IPS-20b (cell line): ENCODE results near the gene IGF2BP3.

Experiments used
- H3K27ac ChIP-seq: one replicate; pipeline ENCODE4 v1.5.1; 2013; ENCODE audit warnings: low read length
- H3K27me3 ChIP-seq: 2 replicates; pipeline ENCODE4 v1.6.1; 2013; ENCODE audit warnings: mild to moderate bottlenecking, low read length, inconsistent platforms; ENCODE audit not compliant: insufficient read depth
- H3K36me3 ChIP-seq: 2 replicates; pipeline ENCODE4 v1.6.1; 2013; ENCODE audit warnings: low read depth, mild to moderate bottlenecking, inconsistent platforms, low read length, moderate library complexity; ENCODE audit not compliant: insufficient read depth
- H3K4me1 ChIP-seq: 2 replicates; pipeline ENCODE4 v1.6.1; 2013; ENCODE audit warnings: mild to moderate bottlenecking, control low read depth, inconsistent platforms, low read length, moderate library complexity; ENCODE audit not compliant: insufficient read depth
- H3K4me3 ChIP-seq: 2 replicates; pipeline ENCODE4 v1.5.1; 2013; ENCODE audit warnings: mild to moderate bottlenecking, low read length, inconsistent platforms
- H3K9ac ChIP-seq: 2 replicates; pipeline ENCODE4 v1.6.1; 2013; ENCODE audit warnings: low read depth, mild to moderate bottlenecking, inconsistent platforms, low read length, moderate library complexity
- H3K9me3 ChIP-seq: 2 replicates; pipeline ENCODE4 v1.6.1; 2013; ENCODE audit warnings: mild to moderate bottlenecking, low read depth, low read length, inconsistent platforms; ENCODE audit not compliant: insufficient read depth

IGF2BP3 gene

GRCh38 chr7:23471106-23471859 is 992 bp upstream of the IGF2BP3 start:
- H3K9me3 ChIP-seq = no peaks in the 10 kb centered on the region
- H3K4me1 ChIP-seq = no peaks in the 10 kb centered on the region; the same call in 1 of the 2 replicates
- peak overlapping the region; percentile 95 for H3K9ac ChIP-seq
- peak overlapping the region; percentile 81 for H3K4me3 ChIP-seq
- H3K27ac ChIP-seq = peak overlapping the region; percentile 85
- H3K27me3 ChIP-seq = no peaks in the 10 kb centered on the region
- peaks cover 11% of the 10 kb centered on the region; the same call in 1 of the 2 replicates for H3K36me3 ChIP-seq

DNA sequence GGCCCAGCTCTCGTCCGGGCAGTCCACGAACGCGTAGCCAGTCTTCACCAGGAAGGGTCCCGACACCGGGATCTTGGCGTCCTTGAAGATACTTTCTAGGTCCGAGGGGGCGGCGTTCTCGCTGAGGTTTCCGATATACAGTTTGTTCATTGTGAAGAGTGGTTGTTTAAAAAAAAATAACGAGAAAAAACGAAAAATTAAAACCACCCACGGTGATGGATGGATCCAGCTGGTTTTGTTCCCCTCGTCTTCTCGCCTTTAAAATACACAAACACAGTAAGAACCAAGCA is 385 bp downstream of the IGF2BP3 start:
- Histone ChIP-seq H3K4me1 (peaks cover 8% of the 10 kb centered on the region; the same call in 1 of the 2 replicates), H3K4me3 (peak overlapping the region; percentile 81), H3K27me3 (no peaks in the 10 kb centered on the region), H3K9me3 (no peaks in the 10 kb centered on the region), H3K36me3 (peaks cover 11% of the 10 kb centered on the region; the same call in 1 of the 2 replicates), H3K27ac (peak overlapping the region; percentile 85), H3K9ac (peak overlapping the region; percentile 95)

- Histone ChIP-seq H3K9ac (peak overlapping the region; percentile 95), H3K4me1 (peaks cover 8% of the 10 kb centered on the region; the same call in 1 of the 2 replicates), H3K9me3 (no peaks in the 10 kb centered on the region), H3K36me3 (peaks cover 11% of the 10 kb centered on the region; the same call in 1 of the 2 replicates), H3K27ac (peak overlapping the region; percentile 85), H3K27me3 (no peaks in the 10 kb centered on the region), H3K4me3 (peak overlapping the region; percentile 81)
These were observed 936 bp downstream of the IGF2BP3 start for GRCh38 chr7:23469150-23469960.

- Histone ChIP-seq H3K4me3 (peak overlapping the region; percentile 81), H3K4me1 (peaks cover 15% of the 10 kb centered on the region), H3K27ac (no peak overlapping the region)
These were observed 1.7 kb downstream of the IGF2BP3 start for GRCh38 chr7:23468526-23469149.

DNA sequence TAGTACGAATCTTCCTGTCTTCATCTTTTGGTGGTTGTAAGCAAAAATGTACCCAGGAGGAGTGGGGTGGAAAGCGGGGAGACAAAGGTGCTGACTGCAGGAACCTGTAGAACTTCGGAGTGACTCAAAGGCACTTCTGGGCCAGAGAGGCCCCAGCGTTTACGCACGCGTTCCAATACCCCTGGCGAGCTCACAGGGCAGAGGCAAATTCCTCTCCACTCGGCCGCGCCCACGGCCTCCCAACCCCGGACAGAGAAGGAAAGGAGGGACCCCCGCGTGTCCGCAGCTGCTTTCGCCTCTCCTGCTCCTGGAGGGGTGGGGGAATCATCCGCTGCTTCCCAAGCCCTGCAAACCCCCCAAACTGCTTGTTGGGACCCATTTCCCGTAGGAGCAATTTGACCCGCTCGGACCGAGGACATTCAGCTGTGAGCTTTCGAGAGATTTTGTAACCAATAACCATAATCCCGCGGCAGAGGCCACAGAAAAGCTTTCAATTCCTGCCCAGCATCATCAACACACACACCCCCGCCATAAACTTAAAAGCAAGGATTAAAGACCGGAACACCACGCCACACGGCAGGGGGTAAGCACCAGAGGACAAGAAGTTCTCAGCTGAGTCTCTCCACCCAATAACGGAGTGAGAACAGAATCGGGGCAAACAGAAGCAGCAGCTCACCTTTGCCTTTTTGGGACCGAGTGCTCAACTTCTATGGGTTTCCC is 2.3 kb downstream of the IGF2BP3 start:
- no peaks in the 10 kb centered on the region for H3K27me3 ChIP-seq
- peaks cover 21% of the 10 kb centered on the region for H3K4me1 ChIP-seq
- no peaks in the 10 kb centered on the region for H3K9me3 ChIP-seq
- peaks cover 11% of the 10 kb centered on the region; the same call in 1 of the 2 replicates for H3K36me3 ChIP-seq
- peak overlapping the region; percentile 81 for H3K4me3 ChIP-seq
- H3K27ac ChIP-seq = peak overlapping the region; percentile 3
- H3K9ac ChIP-seq = peak overlapping the region; percentile 95

More at GRCh38 chr7:23468526-23469149, 1.7 kb downstream of the IGF2BP3 start:
- Histone ChIP-seq H3K9ac (peak overlapping the region; percentile 95), H3K27me3 (no peaks in the 10 kb centered on the region), H3K36me3 (peaks cover 11% of the 10 kb centered on the region; the same call in 1 of the 2 replicates), H3K9me3 (no peaks in the 10 kb centered on the region)

DNA sequence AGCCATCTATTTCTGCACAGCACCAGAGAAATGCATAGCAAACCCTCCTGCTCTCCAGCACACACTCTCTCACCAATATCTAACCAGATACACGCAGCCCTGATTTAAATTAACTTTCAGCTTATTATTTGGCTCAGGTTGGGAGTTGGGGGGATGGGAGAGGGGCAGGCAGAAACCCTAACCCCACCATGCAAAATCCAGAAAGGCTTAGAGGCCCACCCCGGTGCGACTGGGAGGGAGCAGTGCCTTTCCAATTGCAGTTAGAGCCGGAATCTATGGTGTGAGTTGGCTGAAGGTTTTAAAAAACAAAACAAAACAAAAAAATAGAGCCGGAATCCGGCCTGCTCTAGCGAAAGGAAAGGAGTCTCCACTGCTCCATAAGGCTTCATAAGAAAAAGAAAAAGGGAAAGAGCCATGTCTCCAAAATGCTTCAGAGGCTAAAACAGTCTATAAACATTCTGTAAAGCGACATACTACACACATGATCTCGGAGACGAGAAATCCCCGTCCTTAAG is 2.9 kb downstream of the IGF2BP3 start:
- Histone ChIP-seq H3K4me3 (peak overlapping the region; percentile 81), H3K4me1 (peaks cover 27% of the 10 kb centered on the region), H3K27me3 (no peaks in the 10 kb centered on the region), H3K36me3 (peaks cover 15% of the 10 kb centered on the region; the same call in 1 of the 2 replicates), H3K9me3 (no peaks in the 10 kb centered on the region), H3K9ac (peak overlapping the region; percentile 95), H3K27ac (peak overlapping the region; percentile 3)

DNA sequence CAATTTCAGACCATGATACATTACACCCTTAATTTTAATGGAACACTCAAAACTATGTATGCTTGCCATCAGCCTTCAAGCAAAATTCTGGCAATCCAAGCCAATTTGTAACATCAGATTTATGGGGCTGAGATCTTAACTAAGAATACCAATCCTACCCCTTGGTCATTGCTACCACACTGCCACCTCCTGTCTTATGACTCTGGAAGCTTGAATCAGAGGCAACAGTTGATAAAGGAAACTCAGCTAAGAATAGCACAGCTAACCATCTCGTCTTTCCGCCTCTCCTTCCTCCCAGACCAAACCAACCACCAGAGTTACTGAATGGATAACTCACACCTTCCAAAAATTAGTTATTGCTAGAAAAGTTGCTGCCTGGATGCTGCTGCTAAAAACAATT is 7.4 kb downstream of the IGF2BP3 start:
- peaks cover 49% of the 10 kb centered on the region for H3K36me3 ChIP-seq
- H3K27me3 ChIP-seq = no peaks in the 10 kb centered on the region
- H3K4me3 ChIP-seq = peak overlapping the region; percentile 81; the same call in 1 of the 2 replicates
- H3K9me3 ChIP-seq = no peaks in the 10 kb centered on the region
- peaks cover 42% of the 10 kb centered on the region for H3K4me1 ChIP-seq
- peak overlapping the region; percentile 29; the same call in 1 of the 2 replicates for H3K9ac ChIP-seq
- H3K27ac ChIP-seq = no peak overlapping the region

DNA sequence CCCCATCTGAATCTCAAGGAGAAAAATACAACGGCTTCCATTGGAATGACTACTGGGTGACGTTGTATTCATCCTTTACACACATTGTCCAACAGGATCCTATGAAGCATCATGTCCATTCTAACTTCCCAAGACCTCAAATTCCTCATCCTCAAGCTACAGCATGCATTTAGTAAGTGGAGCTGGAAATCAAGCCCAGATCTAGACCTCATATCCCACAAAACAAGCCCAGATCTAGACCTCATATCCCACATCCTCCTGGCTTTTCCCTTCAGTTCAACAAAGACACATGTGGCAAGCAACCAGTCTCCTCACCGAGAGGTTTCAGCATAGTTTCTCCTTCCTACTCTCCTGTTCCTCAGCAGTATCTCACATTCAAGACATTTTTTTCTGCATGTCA is 12.2 kb downstream of the IGF2BP3 start:
- H3K36me3 ChIP-seq = peaks cover 82% of the 10 kb centered on the region
- no peaks in the 10 kb centered on the region for H3K27me3 ChIP-seq
- H3K27ac ChIP-seq = no peak overlapping the region
- no peaks in the 10 kb centered on the region for H3K9me3 ChIP-seq
- no peak overlapping the region for H3K9ac ChIP-seq
- H3K4me3 ChIP-seq = no peak overlapping the region
- H3K4me1 ChIP-seq = peaks cover 38% of the 10 kb centered on the region

DNA sequence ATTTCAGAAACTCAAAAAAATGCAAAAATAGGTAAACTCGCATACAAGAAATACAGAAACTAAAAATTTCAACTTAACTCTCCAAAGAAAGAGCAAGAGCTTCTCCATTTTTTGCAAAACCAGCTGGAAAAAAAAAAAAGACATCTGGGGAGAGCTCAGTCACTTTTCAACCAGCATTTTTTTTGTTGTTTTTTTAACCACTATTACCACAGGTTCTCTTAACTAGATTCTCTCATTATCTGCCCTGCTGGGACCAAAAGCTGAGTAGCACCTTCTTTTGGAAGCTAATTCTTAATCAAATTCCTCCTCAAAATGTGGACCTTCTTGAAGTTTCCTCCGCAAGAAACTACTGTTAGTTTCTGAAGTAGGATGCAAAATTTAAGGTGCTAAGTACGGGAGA is 14.2 kb downstream of the IGF2BP3 start:
- Histone ChIP-seq H3K4me3 (no peak overlapping the region; the same call in 1 of the 2 replicates), H3K9ac (no peak overlapping the region), H3K4me1 (peaks cover 22% of the 10 kb centered on the region), H3K27me3 (no peaks in the 10 kb centered on the region), H3K27ac (no peak overlapping the region), H3K36me3 (peaks cover 70% of the 10 kb centered on the region), H3K9me3 (no peaks in the 10 kb centered on the region)

DNA sequence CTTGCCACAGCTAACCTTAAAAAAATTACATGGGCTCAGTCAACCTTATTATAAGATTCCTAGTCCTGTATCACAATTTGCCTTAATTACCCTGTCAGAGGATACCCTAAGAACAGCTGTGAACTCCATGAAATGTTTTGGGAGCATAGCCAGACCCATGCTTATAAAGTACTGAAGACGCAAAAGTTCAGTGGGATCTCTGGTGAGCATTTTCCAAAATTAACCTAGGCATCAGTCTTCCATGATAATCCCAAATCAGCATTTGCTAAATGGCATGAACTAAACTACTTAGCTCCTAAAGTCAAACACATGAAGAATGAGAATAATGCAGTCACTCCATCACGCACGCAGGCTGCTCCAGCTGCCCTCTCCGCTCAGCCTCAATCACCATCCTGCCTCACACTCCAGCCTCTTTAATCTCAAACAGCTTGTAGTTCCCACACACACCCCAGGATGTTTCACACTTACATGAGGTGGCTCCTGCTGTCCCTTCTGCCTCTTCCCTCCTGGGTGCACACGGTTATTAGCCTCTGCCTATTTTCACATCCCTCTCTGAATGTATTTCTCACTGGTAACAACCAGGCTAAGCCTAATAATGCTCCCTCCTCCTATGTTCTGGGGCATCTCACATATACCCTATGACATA is 15.3 kb downstream of the IGF2BP3 start:
- Histone ChIP-seq H3K27ac (no peak overlapping the region), H3K9ac (no peak overlapping the region; the same call in 1 of the 2 replicates), H3K36me3 (peaks cover 69% of the 10 kb centered on the region), H3K9me3 (no peaks in the 10 kb centered on the region), H3K27me3 (no peaks in the 10 kb centered on the region), H3K4me3 (no peak overlapping the region), H3K4me1 (peaks cover 25% of the 10 kb centered on the region)
